Astrocyte (in vitro differentiated cells and primary cell): ENCODE measurements around the gene CNTNAP2. TPM values are rescaled to one million over a fixed set of nuclear protein-coding genes. Genes with fewer than 3 reads are reported as not detected.

Experiments
- DNase-seq: peaks from one replicate; pipeline ENCODE4 v3.0.0-alpha.2; 2010; ENCODE audit warnings: low read depth
- FAIRE-seq: peaks from 2 replicates; lab custom pipeline; 2011; peaks lifted over from hg19 to GRCh38; lab: Jason Lieb, UNC
- H2AFZ ChIP-seq: 2 replicates; pipeline ENCODE4 v1.6.0; 2012; ENCODE audit warnings: low read depth, low read length, inconsistent platforms
- H3K27ac ChIP-seq: 2 replicates; pipeline ENCODE4 v1.5.1; 2011; ENCODE audit warnings: low read depth, low read length, inconsistent platforms
- H3K27me3 ChIP-seq: 2 replicates; pipeline ENCODE4 v1.6.0; 2011; ENCODE audit warnings: low read length, inconsistent platforms; ENCODE audit not compliant: insufficient read depth
- H3K36me3 ChIP-seq: 2 replicates; pipeline ENCODE4 v1.5.1; 2011; ENCODE audit warnings: low read length, inconsistent platforms; ENCODE audit not compliant: insufficient read depth
- H3K4me1 ChIP-seq: 2 replicates; pipeline ENCODE4 v1.5.1; 2011; ENCODE audit warnings: low read length, inconsistent platforms; ENCODE audit not compliant: insufficient read depth
- H3K4me2 ChIP-seq: 2 replicates; pipeline ENCODE4 v1.6.0; 2012; ENCODE audit warnings: low read length, inconsistent platforms
- H3K4me3 ChIP-seq: 2 replicates; pipeline ENCODE4 v1.5.1; 2011; ENCODE audit warnings: low read depth, mild to moderate bottlenecking, low read length, inconsistent platforms; ENCODE audit not compliant: insufficient read depth
- H3K79me2 ChIP-seq: 2 replicates; pipeline ENCODE4 v1.6.0; 2012; ENCODE audit warnings: mild to moderate bottlenecking, low read length, inconsistent platforms; ENCODE audit not compliant: insufficient read depth
- H3K9ac ChIP-seq: 2 replicates; pipeline ENCODE4 v1.6.0; 2012; ENCODE audit warnings: mild to moderate bottlenecking, low read length, inconsistent platforms
- H3K9me3 ChIP-seq: 2 replicates; pipeline ENCODE4 v1.5.1; 2012; ENCODE audit warnings: low read depth, mild to moderate bottlenecking, low read length, inconsistent platforms; ENCODE audit not compliant: insufficient read depth
- H4K20me1 ChIP-seq: 2 replicates; pipeline ENCODE4 v1.6.0; 2012; ENCODE audit warnings: low read length, inconsistent platforms; ENCODE audit not compliant: insufficient read depth
- H3K27ac Mint-ChIP-seq: one replicate; pipeline ENCODE4 v1.8.0; 2021; ENCODE audit warnings: mild to moderate bottlenecking, mixed read lengths; ENCODE audit not compliant: unreplicated experiment
- H3K27me3 Mint-ChIP-seq: one replicate; pipeline ENCODE4 v1.8.0; 2021; ENCODE audit warnings: low read depth, mixed read lengths; ENCODE audit not compliant: unreplicated experiment
- H3K36me3 Mint-ChIP-seq: one replicate; pipeline ENCODE4 v1.8.0; 2021; ENCODE audit warnings: low read depth, mixed read lengths; ENCODE audit not compliant: unreplicated experiment
- H3K4me1 Mint-ChIP-seq: one replicate; pipeline ENCODE4 v1.8.0; 2021; ENCODE audit warnings: low read depth, mixed read lengths; ENCODE audit not compliant: unreplicated experiment
- H3K4me3 Mint-ChIP-seq: one replicate; pipeline ENCODE4 v1.8.0; 2021; ENCODE audit warnings: mild to moderate bottlenecking, moderate library complexity, mixed read lengths; ENCODE audit not compliant: unreplicated experiment
- H3K9me3 Mint-ChIP-seq: one replicate; pipeline ENCODE4 v1.8.0; 2021; ENCODE audit warnings: mild to moderate bottlenecking, mixed read lengths; ENCODE audit not compliant: unreplicated experiment
- CTCF ChIP-seq: IDR thresholded peaks from 2 replicates; pipeline ENCODE4 v1.5.1; 2011; ENCODE audit warnings: low read depth, mild to moderate bottlenecking, inconsistent platforms, low read length, moderate library complexity; ENCODE audit not compliant: insufficient read depth
- EZH2 ChIP-seq: IDR thresholded peaks from 2 replicates; pipeline ENCODE4 v1.6.1; 2012; ENCODE audit warnings: mild to moderate bottlenecking, low read length, inconsistent platforms; ENCODE audit not compliant: insufficient read depth
- total RNA-seq: library from RNA; stranded (reverse); gene quantifications from 2 replicates; pipeline ENCODE4 v1.2.1, GENCODE V29; 2021

CNTNAP2 gene
- total RNA-seq, 1 donor from 2014 or later, result 20.0 TPM

GRCh38 chr7:146370171-146370570, 253.6 kb downstream of the CNTNAP2 start:
- H3K4me1 Mint-ChIP-seq, result peaks cover 9% of the 10 kb centered on the region
- H3K36me3 Mint-ChIP-seq, result no peaks in the 10 kb centered on the region
- Histone ChIP-seq H3K36me3 (no peaks in the 10 kb centered on the region), H3K4me1 (no peaks in the 10 kb centered on the region), H3K27me3 (no peaks in the 10 kb centered on the region), H3K79me2 (no peaks in the 10 kb centered on the region), H3K9ac (no peak overlapping the region), H3K9me3 (no peaks in the 10 kb centered on the region), H3K27ac (no peak overlapping the region), H3K4me3 (no peak overlapping the region), H2AFZ (no peak overlapping the region), H4K20me1 (no peaks in the 10 kb centered on the region), H3K4me2 (no peak overlapping the region)
- no peak for TF ChIP-seq CTCF
- TF ChIP-seq EZH2, result no peak
- no peak for FAIRE-seq
- DNase-seq, result no peak
- H3K4me3 Mint-ChIP-seq, result no peak overlapping the region
- no peaks in the 10 kb centered on the region for H3K9me3 Mint-ChIP-seq
- no peak overlapping the region for H3K27ac Mint-ChIP-seq
- H3K27me3 Mint-ChIP-seq, result no peaks in the 10 kb centered on the region

- Histone ChIP-seq H3K4me2 (no peak overlapping the region), H3K9ac (no peak overlapping the region), H3K4me3 (no peak overlapping the region), H3K27ac (no peak overlapping the region), H3K4me1 (no peaks in the 10 kb centered on the region), H3K27me3 (no peaks in the 10 kb centered on the region), H3K36me3 (no peaks in the 10 kb centered on the region), H3K79me2 (no peaks in the 10 kb centered on the region), H2AFZ (no peak overlapping the region), H4K20me1 (no peaks in the 10 kb centered on the region), H3K9me3 (no peaks in the 10 kb centered on the region)
- DNase-seq (no peak), FAIRE-seq (no peak)
- Mint-ChIP-seq H3K9me3 (no peaks in the 10 kb centered on the region), H3K36me3 (no peaks in the 10 kb centered on the region), H3K27ac (no peak overlapping the region), H3K27me3 (peaks cover 2% of the 10 kb centered on the region), H3K4me1 (peaks cover 4% of the 10 kb centered on the region), H3K4me3 (no peak overlapping the region)
- TF ChIP-seq EZH2 (no peak), CTCF (no peak)
Observed at GRCh38 chr7:146375170-146375569, 258.6 kb downstream of the CNTNAP2 start.

GRCh38 chr7:146378196-146378595, 261.6 kb downstream of the CNTNAP2 start:
- FAIRE-seq (no peak), DNase-seq (no peak)
- Histone ChIP-seq H3K4me2 (no peak overlapping the region), H3K36me3 (no peaks in the 10 kb centered on the region), H3K79me2 (no peaks in the 10 kb centered on the region), H3K4me1 (no peaks in the 10 kb centered on the region), H4K20me1 (no peaks in the 10 kb centered on the region), H3K27me3 (no peaks in the 10 kb centered on the region), H3K9me3 (no peaks in the 10 kb centered on the region), H3K27ac (no peak overlapping the region), H2AFZ (no peak overlapping the region), H3K9ac (no peak overlapping the region), H3K4me3 (no peak overlapping the region)
- TF ChIP-seq EZH2, result no peak
- no peak for TF ChIP-seq CTCF
- Mint-ChIP-seq H3K36me3 (no peaks in the 10 kb centered on the region), H3K27me3 (peaks cover 2% of the 10 kb centered on the region), H3K4me3 (no peak overlapping the region), H3K9me3 (no peaks in the 10 kb centered on the region), H3K4me1 (peaks cover 4% of the 10 kb centered on the region), H3K27ac (no peak overlapping the region)
